Measurements from ENCODE around the gene CARD11. TPM values are rescaled to one million over a fixed set of nuclear protein-coding genes. Genes with fewer than 3 reads are reported as not detected.

The CARD11 gene
- total and polyA plus RNA-seq, 2 of the 13 experiments (the other 11 are each of a cell fraction or from before 2014, with no cell fraction given), result 0.04 TPM; not detected in 1

- TF ChIP-seq ZBTB10 (CRISPR knock-in tag; IDR thresholded peaks at IDR 0.05; ENCODE audit: borderline replicate concordance), result no peak
- TF ChIP-seq HNRNPK (IDR thresholded peaks at IDR 0.05; ENCODE audit: low read depth, low read length, poor library complexity, severe bottlenecking), result no peak
- no peak for TF ChIP-seq HDAC2 (CRISPR knock-in tag; IDR thresholded peaks at IDR 0.05)
Measured at GRCh38 chr7:2980401-2981102, 63.1 kb downstream of the CARD11 start (continued).

GRCh38 chr7:2979951-2980350, 63.7 kb downstream of the CARD11 start:
- CTCF ChIA-PET (ENCODE audit: low intra/inter-chr PET ratio, low total read pairs), result no interaction called here
- WGBS (ENCODE audit: low lambda C conversion rate), result 46% methylated on average over 4 of the region's 13 CpGs
- no peak for DNase-seq (ENCODE audit: low spot score)
- TF ChIP-seq THAP9 (CRISPR knock-in tag; IDR thresholded peaks at IDR 0.05; ENCODE audit: borderline replicate concordance), result no peak
- no peak for TF ChIP-seq NFYB (CRISPR knock-in tag; IDR thresholded peaks at IDR 0.05)
- no peak for TF ChIP-seq RXRA (CRISPR knock-in tag; IDR thresholded peaks at IDR 0.05)
- TF ChIP-seq ZSCAN21 (CRISPR knock-in tag; IDR thresholded peaks at IDR 0.05; ENCODE audit: borderline replicate concordance), result no peak
- TF ChIP-seq ZNF567 (CRISPR knock-in tag; IDR thresholded peaks at IDR 0.05; ENCODE audit: borderline replicate concordance), result no peak
- TF ChIP-seq ARID2 (CRISPR knock-in tag; IDR thresholded peaks at IDR 0.05; ENCODE audit: borderline replicate concordance), result no peak
- no peak for TF ChIP-seq HIC2 (CRISPR knock-in tag; IDR thresholded peaks at IDR 0.05; ENCODE audit: low read depth)
- TF ChIP-seq MAFF (IDR thresholded peaks at IDR 0.05; ENCODE audit: low read depth, low read length), result no peak
- no peak for TF ChIP-seq MIER2 (CRISPR knock-in tag; IDR thresholded peaks at IDR 0.05)

More at GRCh38 chr7:2979951-2980350, 63.7 kb downstream of the CARD11 start:
- no TSS peak for BruUV-seq (replicated peaks)
- Histone ChIP-seq H3K79me2 (ENCODE audit: insufficient read depth, low read length) (no peaks in the 10 kb centered on the region), H3K27me3 (ENCODE audit: control insufficient read depth in 1 of 2, insufficient read depth in 2 of 2, low read length in 2 of 2) (peaks cover 4 to 29% of the 10 kb centered on the region in 2 experiments; a peak in 2 of 5 replicates), H3K27ac (ENCODE audit: extremely low read length, insufficient read depth, low read length) (no peak overlapping the region), H2AFZ (ENCODE audit: low read length) (no peak overlapping the region), H3K9ac (ENCODE audit: insufficient read depth, low read depth, low read length) (no peak overlapping the region), H4K20me1 (ENCODE audit: insufficient read depth, low read length) (no peaks in the 10 kb centered on the region), H3K4me3 (replicated peaks in 1 of 3; ENCODE audit: insufficient read depth in 1 of 3, low read depth in 2 of 3, low read length in 3 of 3) (no peak overlapping the region), H3K36me3 (replicated peaks in 1 of 2; ENCODE audit: control insufficient read depth in 1 of 2, insufficient read depth in 2 of 2, low read length in 2 of 2) (no peaks in the 10 kb centered on the region), H3K9me3 (ENCODE audit: low read length) (no peaks in the 10 kb centered on the region), H3K4me2 (ENCODE audit: low read depth, low read length) (no peak overlapping the region), H3K4me1 (ENCODE audit: insufficient read depth, low read length) (peaks cover 5% of the 10 kb centered on the region; the same call in 1 of the 2 replicates)
- intact Hi-C loops (cut with micrococcal nuclease; ENCODE audit: unreplicated experiment) (no loop called here), in situ Hi-C loops (cut with HindIII; ENCODE audit: extremely low pct_ligation_motif_present, low pct_unique_long_range_greater_than_20kb) (no loop called here)
- no peak for ATAC-seq
- POLR2A ChIA-PET, result no interaction called here
- no peak for FAIRE-seq
